Cardiac fibroblast (primary cell): ENCODE measurements around the gene WDR6.

Experiments used
- DNase-seq, 2 donors: peaks; one replicate each; pipeline versions ENCODE4 v3.0.0 to v3.0.0-alpha.2; 2010; ENCODE audit warnings: low read depth in 2 of 2
- H3K4me3 ChIP-seq, 2 donors: replicated peaks in 1 of 2; 1 replicate in 1 of 2; 2 replicates in 1 of 2; pipeline ENCODE4 v1.5.1; 2011; ENCODE audit warnings: low read depth in 2 of 2, low read length in 2 of 2, mild to moderate bottlenecking in 2 of 2, moderate library complexity in 1 of 2
- CTCF ChIP-seq: IDR thresholded peaks from one replicate; pipeline ENCODE4 v1.5.1; 2011; ENCODE audit warnings: low read depth, mild to moderate bottlenecking, low read length, inconsistent platforms

The WDR6 gene

DNA sequence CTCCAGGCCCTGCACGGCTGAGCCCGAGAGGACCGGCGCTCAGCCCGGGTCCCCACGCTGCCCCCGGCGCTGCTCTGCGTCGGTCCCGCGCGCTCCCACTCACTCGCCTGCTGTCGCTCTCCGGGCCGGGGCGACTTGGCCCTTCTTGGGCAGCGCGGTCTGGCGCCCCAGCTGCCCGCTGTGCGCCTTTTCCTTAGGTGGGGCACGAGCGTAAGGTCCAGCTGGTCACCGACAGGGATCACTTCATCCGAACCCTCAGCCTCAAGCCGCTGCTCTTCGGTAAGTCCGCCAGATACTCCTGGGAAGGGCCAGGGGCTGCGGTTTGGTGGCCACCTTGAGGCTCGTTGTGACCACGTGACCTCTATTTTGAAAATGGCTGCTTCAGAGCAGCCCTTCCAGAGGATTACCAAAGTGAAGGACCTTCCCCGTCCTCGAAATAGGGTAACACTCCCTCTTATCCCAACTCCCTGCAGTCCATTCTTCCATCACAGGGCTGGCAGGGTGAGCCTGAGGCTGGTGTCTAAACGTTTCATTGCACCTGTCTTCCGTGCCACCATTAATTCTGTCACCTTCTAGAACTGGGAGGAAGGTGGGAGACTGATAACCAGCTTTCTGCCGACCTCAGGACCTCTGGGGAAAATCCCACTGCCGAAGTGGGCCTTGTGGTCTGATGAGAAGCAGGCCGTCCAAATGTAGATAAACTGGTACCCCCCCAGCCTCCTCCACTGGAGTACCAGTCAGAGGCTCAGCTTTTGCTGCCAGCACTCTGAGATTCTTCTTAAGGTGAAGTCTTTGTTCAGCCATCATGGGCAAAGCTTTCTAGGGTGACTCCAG is 16.3 kb upstream of the WDR6 start:
- no peak for TF ChIP-seq CTCF
- DNase-seq, result peak; percentile 22 to 28
- H3K4me3 ChIP-seq, result peak overlapping the region; percentile 68 to 84

GRCh38 chr3:48991851-48992545 is 15.2 kb upstream of the WDR6 start:
- H3K4me3 ChIP-seq, result no peak overlapping the region
- TF ChIP-seq CTCF, result no peak

DNA sequence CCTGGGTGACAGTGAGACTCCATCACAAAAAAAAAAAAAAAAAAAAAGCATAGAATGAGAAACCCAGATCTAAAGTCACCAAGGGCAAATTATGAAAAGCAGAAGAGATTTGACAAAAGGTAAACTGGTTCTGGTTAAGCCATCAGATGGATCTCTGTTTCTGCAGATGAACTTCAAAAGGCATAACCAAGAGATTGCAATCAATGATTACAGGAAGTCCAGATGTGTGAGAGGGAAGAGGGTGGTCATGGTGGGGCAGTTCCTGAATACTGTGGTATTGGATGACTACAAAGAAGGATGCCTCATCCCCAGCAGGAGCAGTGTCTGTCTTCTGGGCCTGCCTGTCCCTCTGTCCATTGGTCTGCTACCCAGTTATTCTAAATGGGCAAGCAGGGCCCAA is 13.4 kb upstream of the WDR6 start:
- H3K4me3 ChIP-seq, result no peak overlapping the region
- no peak for TF ChIP-seq CTCF

More at GRCh38 chr3:48991851-48992545, 15.2 kb upstream of the WDR6 start:
- DNase-seq, result peak in 1 of 2 donors; percentile 11

GRCh38 chr3:48996640-48997039 is 10.6 kb upstream of the WDR6 start:
- H3K4me3 ChIP-seq, result no peak overlapping the region
- no peak for TF ChIP-seq CTCF
- no peak for DNase-seq

More for the DNA sequence above, 13.4 kb upstream of the WDR6 start:
- DNase-seq, result no peak

DNA sequence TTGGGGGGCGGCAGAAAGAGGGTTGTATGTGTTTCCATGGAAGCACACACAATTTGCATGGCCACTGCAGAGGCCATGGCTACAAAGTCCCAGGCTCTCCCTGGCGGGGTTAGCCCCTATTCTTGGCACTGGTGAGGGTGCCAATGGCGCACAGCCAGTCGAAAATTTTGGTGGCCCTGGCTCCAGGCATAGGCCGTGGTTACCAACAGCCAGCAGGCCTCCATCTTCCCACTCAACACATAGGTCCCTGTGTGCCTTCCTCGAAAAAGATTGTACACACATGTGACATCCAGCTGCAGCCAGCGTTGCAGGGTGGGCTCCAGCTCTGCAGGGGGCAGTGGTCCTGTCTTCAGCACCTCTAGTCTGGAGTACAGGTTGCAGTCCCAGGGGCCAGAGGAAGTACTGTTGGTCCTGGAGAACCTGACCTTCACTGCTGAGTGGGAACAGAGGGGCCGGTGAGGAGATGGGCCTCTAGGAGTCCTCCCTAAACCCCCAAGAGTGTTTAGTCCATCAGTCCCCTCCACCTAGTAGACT is 10.0 kb upstream of the WDR6 start:
- no peak for TF ChIP-seq CTCF

DNA sequence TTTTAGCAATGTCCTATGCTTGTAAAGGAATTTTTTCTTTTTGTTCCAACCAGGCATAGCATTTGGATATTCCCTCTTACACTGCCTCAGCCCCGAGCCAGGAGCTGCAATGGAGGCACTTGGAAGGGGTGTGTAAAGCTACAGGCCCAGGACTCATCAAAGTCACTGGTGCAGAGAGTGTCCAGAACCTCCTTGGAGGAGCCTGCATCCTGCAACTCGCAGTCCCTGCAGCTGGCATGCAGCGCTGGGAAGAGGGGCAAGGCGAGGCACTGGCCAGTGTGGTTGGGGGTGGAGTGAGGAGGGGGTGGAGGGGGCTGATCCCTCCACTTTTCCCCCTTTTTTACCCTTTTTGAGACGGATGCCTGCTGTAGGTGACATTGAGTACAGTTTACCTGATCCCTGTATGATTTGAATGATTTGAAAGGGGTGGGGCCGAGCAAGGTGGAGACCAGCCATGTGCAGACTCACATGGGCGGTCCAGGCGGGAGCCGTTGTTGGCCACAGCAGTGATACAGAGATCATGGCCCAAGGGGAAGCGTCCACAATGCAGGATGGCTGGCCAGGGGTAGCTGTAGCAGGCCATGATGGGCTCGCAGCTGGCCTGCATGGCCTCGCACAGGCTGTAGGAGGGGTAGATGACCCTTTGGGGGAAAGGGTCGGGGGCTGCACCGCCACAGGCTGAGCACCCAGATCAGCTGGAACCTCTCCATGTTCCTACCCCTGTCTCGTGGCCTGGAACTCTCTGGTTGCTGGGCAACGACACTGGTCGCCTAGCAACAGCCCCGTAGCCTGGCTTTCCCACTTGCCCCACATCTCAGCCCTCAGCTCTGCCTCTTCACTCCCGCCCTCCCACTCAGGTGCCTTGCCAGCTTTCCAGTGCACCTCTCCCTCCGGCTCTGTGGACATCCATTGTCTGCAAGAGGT is 9.2 kb upstream of the WDR6 start:
- DNase-seq, result no peak
- no peak for TF ChIP-seq CTCF
- no peak overlapping the region for H3K4me3 ChIP-seq

More for the DNA sequence above, 10.0 kb upstream of the WDR6 start:
- DNase-seq, result no peak
- no peak overlapping the region for H3K4me3 ChIP-seq
